ENCODE measurements around the gene EEA1.

Gene EEA1

GRCh38 chr12:92821142-92821541, 108.0 kb downstream of the EEA1 start:
- POLR2A ChIA-PET = no interaction called here
- peaks cover 11 to 27% of the 10 kb centered on the region in 2 experiments for H3K36me3 ChIP-seq (ENCODE audit: control insufficient read depth in 2 of 2, insufficient read depth in 1 of 2, low read length in 2 of 2)
- TF ChIP-seq WT1 (tag by site-specific recombination; IDR thresholded peaks at IDR 0.05) (no peak), CTCF (tag by site-specific recombination; IDR thresholded peaks at IDR 0.05) (no peak), SP2 (tag by site-specific recombination; IDR thresholded peaks at IDR 0.05) (no peak), ZBTB11 (tag by site-specific recombination; conservative IDR thresholded peaks at IDR 0.05; ENCODE audit: low read depth) (no peak), ZFHX2 (tag by site-specific recombination; conservative IDR thresholded peaks at IDR 0.05) (no peak), ZIC2 (tag by site-specific recombination; IDR thresholded peaks at IDR 0.05) (no peak), ZNF426 (tag by site-specific recombination; IDR thresholded peaks at IDR 0.05) (no peak), PRDM6 (tag by site-specific recombination; IDR thresholded peaks at IDR 0.05) (no peak)

GRCh38 chr12:92814584-92814983, 114.5 kb downstream of the EEA1 start:
- ChIA-PET POLR2A (no interaction called here), CTCF (interaction anchor here (0.7 to 1.1 kb wide), 4 partner anchors 13 to 566 kb away, joined by 3 to 4 read pairs (median 3); no protein-coding TSS in a partner anchor)

More at GRCh38 chr12:92821142-92821541, 108.0 kb downstream of the EEA1 start:
- H3K9me3 ChIP-seq (ENCODE audit: control insufficient read depth, insufficient read depth, low read depth, low read length) = no peaks in the 10 kb centered on the region
- H3K27ac ChIP-seq (ENCODE audit: extremely low read depth, low read depth, low read length) = no peak overlapping the region
- H3K4me1 ChIP-seq (ENCODE audit: control insufficient read depth, insufficient read depth, low read length) = no peaks in the 10 kb centered on the region
- H3K4me3 ChIP-seq (ENCODE audit: low read depth, low read length) = no peak overlapping the region
- CTCF ChIA-PET = interaction anchor here (0.7 kb wide), 1 partner anchor 107 kb away, joined by 3 read pairs; no protein-coding TSS in a partner anchor

More at GRCh38 chr12:92814584-92814983, 114.5 kb downstream of the EEA1 start:
- Histone ChIP-seq H3K4me3 (ENCODE audit: low read depth, low read length) (no peak overlapping the region), H3K9me3 (ENCODE audit: control insufficient read depth, insufficient read depth, low read depth, low read length) (no peaks in the 10 kb centered on the region), H3K4me1 (ENCODE audit: control insufficient read depth, insufficient read depth, low read length) (no peaks in the 10 kb centered on the region), H3K36me3 (ENCODE audit: control insufficient read depth in 2 of 2, insufficient read depth in 1 of 2, low read length in 2 of 2) (peaks cover 16 to 27% of the 10 kb centered on the region in 2 experiments; a peak in 2 of 3 replicates), H3K27ac (ENCODE audit: extremely low read depth, low read depth, low read length) (no peak overlapping the region)
- TF ChIP-seq ZNF2 (tag by site-specific recombination; IDR thresholded peaks at IDR 0.05) (no peak), ZNF37A (tag by site-specific recombination; IDR thresholded peaks at IDR 0.05) (no peak), KLF7 (tag by site-specific recombination; IDR thresholded peaks at IDR 0.05; ENCODE audit: borderline replicate concordance) (no peak), WT1 (tag by site-specific recombination; IDR thresholded peaks at IDR 0.05) (no peak), RBAK (tag by site-specific recombination; IDR thresholded peaks at IDR 0.05) (no peak), MZF1 (tag by site-specific recombination; IDR thresholded peaks at IDR 0.05; ENCODE audit: borderline replicate concordance) (no peak), ZNF175 (tag by site-specific recombination; IDR thresholded peaks at IDR 0.05) (no peak), ZBTB11 (tag by site-specific recombination; conservative IDR thresholded peaks at IDR 0.05; ENCODE audit: low read depth) (no peak), SCRT1 (tag by site-specific recombination; IDR thresholded peaks at IDR 0.05; ENCODE audit: borderline replicate concordance) (no peak), ZNF548 (tag by site-specific recombination; IDR thresholded peaks at IDR 0.05) (no peak), SP7 (tag by site-specific recombination; IDR thresholded peaks at IDR 0.05) (no peak), ZNF629 (tag by site-specific recombination; IDR thresholded peaks at IDR 0.05) (no peak), ZNF529 (tag by site-specific recombination; IDR thresholded peaks at IDR 0.05; ENCODE audit: insufficient replicate concordance) (no peak), ZNF585B (tag by site-specific recombination; IDR thresholded peaks at IDR 0.05) (no peak), ZNF514 (tag by site-specific recombination; IDR thresholded peaks at IDR 0.05) (no peak), ZXDB (tag by site-specific recombination; IDR thresholded peaks at IDR 0.05) (no peak)

All from HEK293 (cell line).